K562 (cell line): ENCODE results near the gene PTOV1. TPM values are rescaled to one million over a fixed set of nuclear protein-coding genes. Genes with fewer than 3 reads are reported as not detected.
A peak's percentile ranks its signal among the peaks of the same experiment; 100 is the strongest.

ENCODE experiments used
- CC2D1A ChIP-seq: fragments of 450-650 bp; IDR thresholded peaks from 2 replicates; pipeline ENCODE4 v1.6.1; 2017; ENCODE audit warnings: mild to moderate bottlenecking
- DIDO1 ChIP-seq: fragments of 450-650 bp; IDR thresholded peaks from 2 replicates; pipeline ENCODE4 v1.6.1; 2016; ENCODE audit warnings: low read depth, missing biosample characterization, missing genetic modification characterization
- FOXK1 ChIP-seq: sonication (generic); formaldehyde crosslinking; IDR thresholded peaks from 2 replicates; pipeline ENCODE4 v1.8.0; 2022; ENCODE audit warnings: missing genetic modification reagents, mild to moderate bottlenecking, borderline replicate concordance
- GATA2 ChIP-seq: sonication (generic); formaldehyde crosslinking; IDR thresholded peaks from 2 replicates; pipeline ENCODE4 v1.4.0; 2020; ENCODE audit warnings: mild to moderate bottlenecking, missing genetic modification reagents
- HNRNPLL ChIP-seq: fragments of 200-400 bp; formaldehyde crosslinking; IDR thresholded peaks from 2 replicates; pipeline ENCODE4 v1.6.1; 2017; ENCODE audit warnings: low read length, low read depth, mild to moderate bottlenecking; ENCODE audit not compliant: poor library complexity, severe bottlenecking
- MAZ ChIP-seq, 2 experiments: fragments of 450-650 bp in 1 of 2; sonication (generic) in 1 of 2; formaldehyde crosslinking; IDR thresholded peaks in 1 of 2; conservative IDR thresholded peaks in 1 of 2; 2 replicates each; pipeline versions ENCODE4 v1.4.0 to v1.5.0; 2020; ENCODE audit warnings: mild to moderate bottlenecking in 1 of 2, missing genetic modification reagents in 1 of 2
- NCOA6 ChIP-seq: fragments of 450-650 bp; IDR thresholded peaks from 2 replicates; pipeline ENCODE4 v1.6.1; 2017; ENCODE audit warnings: mild to moderate bottlenecking
- NFIX ChIP-seq: fragments of 250-450 bp; sonication (Bioruptor Pico); IDR thresholded peaks from 2 replicates; pipeline ENCODE4 v1.4.0; 2020; ENCODE audit warnings: low read depth, mild to moderate bottlenecking, moderate library complexity
- PKNOX1 ChIP-seq: fragments of 450-650 bp; IDR thresholded peaks from 2 replicates; pipeline ENCODE4 v1.6.1; 2016
- RNF2 ChIP-seq: sonication (generic); IDR thresholded peaks from 2 replicates; pipeline ENCODE4 v1.6.1; 2016
- RNF219 ChIP-seq: fragments of 250-450 bp; sonication (Bioruptor Pico); IDR thresholded peaks from 2 replicates; pipeline ENCODE4 v1.5.0; 2022; ENCODE audit warnings: mild to moderate bottlenecking
- SMAD4 ChIP-seq: fragments of 250-450 bp; sonication (Bioruptor Pico); conservative IDR thresholded peaks from 2 replicates; pipeline ENCODE4 v1.8.0; 2021; ENCODE audit warnings: inconsistent platforms, mild to moderate bottlenecking, moderate library complexity
- SP2 ChIP-seq: IDR thresholded peaks from 2 replicates; pipeline ENCODE4 v1.6.1; 2011; ENCODE audit warnings: mild to moderate bottlenecking, low read depth, low read length, moderate library complexity; ENCODE audit not compliant: poor library complexity, severe bottlenecking; ENCODE audit errors: extremely low read depth
- TEAD1 ChIP-seq, 2 experiments: fragments of 450-650 bp in 1 of 2; sonication (generic) in 1 of 2; formaldehyde crosslinking; IDR thresholded peaks; 2 replicates each; pipeline versions ENCODE4 v1.4.0 to v1.8.0; 2020 to 2022; ENCODE audit warnings: mild to moderate bottlenecking in 2 of 2, missing genetic modification reagents in 1 of 2
- TEAD2 ChIP-seq: fragments of 450-650 bp; IDR thresholded peaks from 2 replicates; pipeline ENCODE4 v1.6.1; 2016; ENCODE audit warnings: missing genetic modification characterization, control low read depth, missing compliant biosample characterization
- U2AF1 ChIP-seq: fragments of 200-400 bp; formaldehyde crosslinking; optimal IDR thresholded peaks from 2 replicates; pipeline ENCODE3; 2017; ENCODE audit warnings: mild to moderate bottlenecking, low read depth, low read length, moderate library complexity
- U2AF2 ChIP-seq: fragments of 200-400 bp; formaldehyde crosslinking; optimal IDR thresholded peaks from 2 replicates; pipeline ENCODE3; 2017; ENCODE audit warnings: low read depth, mild to moderate bottlenecking, low read length
- ZBTB2 ChIP-seq: fragments of 450-650 bp; IDR thresholded peaks from 2 replicates; pipeline ENCODE4 v1.6.1; 2016; ENCODE audit warnings: antibody characterized with exemption
- ZNF124 ChIP-seq: sonication (generic); formaldehyde crosslinking; IDR thresholded peaks from 2 replicates; pipeline ENCODE4 v1.8.1; 2022; ENCODE audit warnings: missing genetic modification reagents
- ZNF165 ChIP-seq: fragments of 250-450 bp; sonication (Bioruptor Pico); IDR thresholded peaks from 2 replicates; pipeline ENCODE4 v1.4.0; 2020; ENCODE audit warnings: borderline replicate concordance
- ZNF253 ChIP-seq: fragments of 250-450 bp; sonication (Bioruptor Pico); conservative IDR thresholded peaks from 2 replicates; pipeline ENCODE4 v1.6.1; 2021; ENCODE audit warnings: mild to moderate bottlenecking
- ZNF384 ChIP-seq: IDR thresholded peaks from 2 replicates; pipeline ENCODE4 v1.6.1; 2012; ENCODE audit warnings: low read depth, low read length, improper control_type of control experiment
- ZNF551 ChIP-seq: fragments of 250-450 bp; sonication (Bioruptor Pico); IDR thresholded peaks from 2 replicates; pipeline ENCODE4 v1.5.0; 2021; ENCODE audit warnings: mild to moderate bottlenecking, moderate library complexity
- polyA plus RNA-seq, 8 experiments: library from polyadenylated mRNA; depleted of rRNA in 4 of 8; stranded (reverse) in 5 of 8; unstranded in 3 of 8; fragments of >200 nt; fragmentation: Nextera tagmentation in 2 of 8; fragmentation: Illumina TruSeq in 1 of 8; extraction: Ambion mirVana in 2 of 8; extraction: Trizol in 1 of 8; gene quantifications; 2 replicates each; pipeline versions ENCODE4 v1.2.1 to v1.2.3, GENCODE V29; 2011 to 2014; ENCODE audit warnings: inconsistent platforms in 1 of 8, missing spikeins in 1 of 8
- total RNA-seq, 7 experiments: library from RNA; depleted of rRNA in 6 of 7; stranded (reverse); fragments of >200 nt in 6 of 7; fragmentation: Illumina TruSeq in 2 of 7; extraction: Trizol in 2 of 7; gene quantifications; 2 replicates each; pipeline versions ENCODE4 v1.2.1 to v1.2.3, GENCODE V29; 2011 to 2021; ENCODE audit warnings: low replicate concordance in 1 of 7

PTOV1 gene
- total and polyA plus RNA-seq, 9 of the 15 experiments (the other 6 are each of a cell fraction or from before 2014, with no cell fraction given): 4.9 to 169 (median 43.5) TPM

GRCh38 chr19:49877020-49877878, 26.3 kb downstream of the PTOV1 start, which contains the start of the genes AKT1S1 and TBC1D17 (continued):
- no peak for TF ChIP-seq U2AF2
- peak; percentile 91 for TF ChIP-seq HNRNPLL
- peak in 1 of 2 experiments; percentile 15; a peak in 1 of 4 replicates for TF ChIP-seq TEAD1 (CRISPR knock-in tag; IDR thresholded peaks at IDR 0.05)
- no peak for TF ChIP-seq GATA2 (CRISPR knock-in tag)
- no peak for TF ChIP-seq TEAD2 (tag)
- no peak for TF ChIP-seq RNF219 (CRISPR knock-in tag)
- TF ChIP-seq U2AF1: no peak
- TF ChIP-seq ZNF253 (CRISPR knock-in tag): no peak
- no peak for TF ChIP-seq SP2
- TF ChIP-seq ZNF551 (CRISPR knock-in tag): no peak
- TF ChIP-seq ZNF384: peak; percentile 9; the same call in 1 of the 2 replicates
- no peak for TF ChIP-seq NCOA6
- TF ChIP-seq PKNOX1: no peak
- TF ChIP-seq SMAD4: no peak
- TF ChIP-seq ZNF124: no peak
- peak; percentile 86 for TF ChIP-seq ZBTB2
- no peak; the same call in none of the 2 replicates for TF ChIP-seq RNF2
- TF ChIP-seq FOXK1 (CRISPR knock-in tag): peak; percentile 100
- peak; percentile 57; the same call in 1 of the 2 replicates for TF ChIP-seq NFIX (CRISPR knock-in tag)
- TF ChIP-seq ZNF165 (CRISPR knock-in tag): no peak
- TF ChIP-seq DIDO1 (tag): no peak
- 0 out of 2 replicates have a peak, but pooled peaks have one; percentile 45 for TF ChIP-seq CC2D1A
- peak; percentile 80 to 81 for TF ChIP-seq MAZ (CRISPR knock-in tag; conservative IDR thresholded peaks at IDR 0.05 in 1 of 2, IDR thresholded peaks at IDR 0.05 in 1 of 2)
